IPS DF 4.7 (cell line): ENCODE measurements around the gene EPN3.

Experiments
- DNase-seq: peaks from one replicate; pipeline ENCODE4 v3.0.0-alpha.2; 2013; ENCODE audit warnings: low spot score; ENCODE audit errors: extremely low read depth

EPN3 gene

DNA sequence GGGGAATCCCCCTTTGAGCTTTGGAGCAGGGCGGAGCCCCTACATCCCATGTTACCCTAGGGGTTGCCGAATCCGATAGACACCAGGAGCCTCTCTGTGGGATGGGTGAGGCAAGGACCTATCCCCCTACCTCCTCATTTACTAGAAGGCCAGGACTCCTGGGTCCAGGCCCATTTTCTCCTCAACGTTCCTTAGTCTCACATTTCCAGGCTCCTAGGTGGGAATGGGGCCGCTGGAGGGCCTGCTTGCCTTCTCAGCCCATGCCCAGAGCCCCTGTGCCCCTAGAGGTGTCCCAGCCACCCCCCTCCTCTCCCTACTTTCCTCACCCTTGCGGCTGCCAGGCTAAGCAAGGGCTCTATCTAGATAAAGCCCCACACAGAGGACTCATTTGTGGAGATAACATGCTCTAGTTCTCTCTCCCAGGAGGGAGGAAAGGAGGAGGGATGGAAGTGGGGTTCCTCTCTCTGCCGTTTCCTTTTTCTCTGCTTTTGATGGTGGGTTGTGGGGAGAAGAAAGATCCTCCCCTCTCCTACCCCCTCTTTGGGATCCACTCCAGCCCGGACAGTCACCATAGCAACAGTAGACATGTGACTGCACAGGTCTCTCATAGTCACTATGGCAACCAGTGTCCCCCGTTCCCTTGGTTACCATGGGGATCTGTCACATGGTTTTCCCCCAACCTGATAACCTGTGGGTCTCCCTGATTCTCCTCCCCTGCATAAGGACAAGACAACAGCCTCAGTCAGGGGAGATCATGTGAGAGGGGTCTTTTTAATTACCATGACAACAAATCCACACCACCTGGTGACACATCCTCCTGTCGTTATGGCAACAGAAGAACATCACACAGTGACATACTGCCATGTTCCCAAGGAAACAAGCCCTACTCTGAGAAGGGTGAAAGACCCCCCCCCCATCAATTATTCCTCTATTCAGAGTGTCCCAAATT is 33.1 kb downstream of the EPN3 start:
- no peak for DNase-seq

- no peak for DNase-seq
Observed at GRCh38 chr17:50566886-50567285, 34.4 kb downstream of the EPN3 start.

- DNase-seq, result no peak
Observed at GRCh38 chr17:50568659-50569058, 36.1 kb downstream of the EPN3 start.

- no peak for DNase-seq
Observed at GRCh38 chr17:50569592-50569991, 37.1 kb downstream of the EPN3 start.

DNA sequence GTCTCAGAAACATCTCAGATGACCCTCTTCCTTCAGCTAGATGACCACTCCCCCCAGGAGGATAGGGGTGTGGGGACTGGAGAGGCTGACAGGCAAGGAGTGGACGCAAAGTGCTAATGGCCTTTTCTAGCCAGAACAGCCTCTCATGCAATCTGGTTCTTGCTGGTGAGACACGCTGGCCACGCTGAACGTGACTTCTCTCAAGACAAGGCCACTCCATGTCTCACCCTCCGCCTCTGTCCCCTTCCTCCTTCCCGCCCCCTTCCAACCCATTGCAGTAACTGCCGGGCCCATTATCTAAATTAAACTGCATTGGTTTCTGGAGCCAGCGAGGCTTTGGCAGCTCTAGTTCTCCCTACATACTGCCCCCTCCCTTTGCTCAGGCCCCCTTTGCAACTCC is 37.5 kb downstream of the EPN3 start:
- DNase-seq, result no peak

- no peak for DNase-seq
Observed at GRCh38 chr17:50570528-50570927, 38.0 kb downstream of the EPN3 start.

DNA sequence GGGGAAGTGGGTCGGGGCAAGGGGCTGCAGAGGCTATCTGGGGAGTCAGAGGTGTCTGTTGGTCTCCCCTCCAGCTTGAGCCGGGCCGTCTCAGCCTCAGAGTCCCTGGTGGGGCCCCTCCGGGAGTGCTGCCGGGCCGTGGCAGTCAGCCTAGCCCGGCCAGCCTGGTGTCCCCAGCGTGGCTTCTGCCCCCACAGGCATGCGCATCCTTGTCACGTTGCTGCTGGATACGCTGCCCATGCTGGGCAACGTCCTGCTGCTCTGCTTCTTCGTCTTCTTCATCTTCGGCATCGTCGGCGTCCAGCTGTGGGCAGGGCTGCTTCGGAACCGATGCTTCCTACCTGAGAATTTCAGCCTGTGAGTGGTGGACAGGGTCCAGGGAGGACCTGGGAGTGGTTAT is 39.1 kb downstream of the EPN3 start:
- no peak for DNase-seq

DNA sequence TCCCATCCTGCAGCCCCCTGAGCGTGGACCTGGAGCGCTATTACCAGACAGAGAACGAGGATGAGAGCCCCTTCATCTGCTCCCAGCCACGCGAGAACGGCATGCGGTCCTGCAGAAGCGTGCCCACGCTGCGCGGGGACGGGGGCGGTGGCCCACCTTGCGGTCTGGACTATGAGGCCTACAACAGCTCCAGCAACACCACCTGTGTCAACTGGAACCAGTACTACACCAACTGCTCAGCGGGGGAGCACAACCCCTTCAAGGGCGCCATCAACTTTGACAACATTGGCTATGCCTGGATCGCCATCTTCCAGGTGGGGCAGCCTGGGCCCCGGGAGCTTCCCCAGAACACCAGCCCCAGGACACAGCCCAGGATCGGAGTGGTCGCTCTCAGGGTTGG is 40.0 kb downstream of the EPN3 start:
- DNase-seq, result no peak

- DNase-seq, result no peak
Observed at GRCh38 chr17:50573866-50574611, 41.5 kb downstream of the EPN3 start.

DNA sequence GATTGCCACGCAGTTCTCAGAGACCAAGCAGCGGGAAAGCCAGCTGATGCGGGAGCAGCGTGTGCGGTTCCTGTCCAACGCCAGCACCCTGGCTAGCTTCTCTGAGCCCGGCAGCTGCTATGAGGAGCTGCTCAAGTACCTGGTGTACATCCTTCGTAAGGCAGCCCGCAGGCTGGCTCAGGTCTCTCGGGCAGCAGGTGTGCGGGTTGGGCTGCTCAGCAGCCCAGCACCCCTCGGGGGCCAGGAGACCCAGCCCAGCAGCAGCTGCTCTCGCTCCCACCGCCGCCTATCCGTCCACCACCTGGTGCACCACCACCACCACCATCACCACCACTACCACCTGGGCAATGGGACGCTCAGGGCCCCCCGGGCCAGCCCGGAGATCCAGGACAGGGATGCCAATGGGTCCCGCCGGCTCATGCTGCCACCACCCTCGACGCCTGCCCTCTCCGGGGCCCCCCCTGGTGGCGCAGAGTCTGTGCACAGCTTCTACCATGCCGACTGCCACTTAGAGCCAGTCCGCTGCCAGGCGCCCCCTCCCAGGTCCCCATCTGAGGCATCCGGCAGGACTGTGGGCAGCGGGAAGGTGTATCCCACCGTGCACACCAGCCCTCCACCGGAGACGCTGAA is 43.2 kb downstream of the EPN3 start:
- no peak for DNase-seq

- no peak for DNase-seq
Observed at GRCh38 chr17:50576864-50577263, 44.3 kb downstream of the EPN3 start.

GRCh38 chr17:50577451-50577954 is 45.0 kb downstream of the EPN3 start:
- no peak for DNase-seq

DNA sequence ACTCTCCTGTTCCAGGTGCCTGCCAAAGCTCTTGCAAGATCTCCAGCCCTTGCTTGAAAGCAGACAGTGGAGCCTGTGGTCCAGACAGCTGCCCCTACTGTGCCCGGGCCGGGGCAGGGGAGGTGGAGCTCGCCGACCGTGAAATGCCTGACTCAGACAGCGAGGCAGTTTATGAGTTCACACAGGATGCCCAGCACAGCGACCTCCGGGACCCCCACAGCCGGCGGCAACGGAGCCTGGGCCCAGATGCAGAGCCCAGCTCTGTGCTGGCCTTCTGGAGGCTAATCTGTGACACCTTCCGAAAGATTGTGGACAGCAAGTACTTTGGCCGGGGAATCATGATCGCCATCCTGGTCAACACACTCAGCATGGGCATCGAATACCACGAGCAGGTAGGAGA is 45.6 kb downstream of the EPN3 start:
- DNase-seq, result no peak

DNA sequence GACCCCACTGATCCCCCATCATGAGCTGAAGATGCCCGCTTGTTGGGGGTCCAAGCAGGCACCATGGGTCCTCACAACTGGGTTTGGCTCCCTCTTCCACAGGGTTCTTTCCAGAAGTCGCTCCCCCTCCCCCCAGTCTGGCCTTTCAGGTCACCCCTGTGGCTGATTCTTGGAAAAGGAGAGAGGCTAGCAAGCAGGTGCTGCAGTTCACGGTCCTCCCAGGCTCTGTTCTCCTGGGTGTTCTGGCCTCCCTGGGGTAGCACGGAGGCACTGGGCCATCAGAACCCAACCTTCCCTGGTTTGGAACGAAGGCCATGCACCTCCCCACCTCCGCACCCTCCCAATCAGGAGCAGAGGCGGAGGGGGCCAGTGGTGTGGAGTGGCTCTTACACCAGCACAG is 46.9 kb downstream of the EPN3 start:
- DNase-seq, result no peak

GRCh38 chr17:50580646-50581045 is 48.1 kb downstream of the EPN3 start:
- no peak for DNase-seq

DNA sequence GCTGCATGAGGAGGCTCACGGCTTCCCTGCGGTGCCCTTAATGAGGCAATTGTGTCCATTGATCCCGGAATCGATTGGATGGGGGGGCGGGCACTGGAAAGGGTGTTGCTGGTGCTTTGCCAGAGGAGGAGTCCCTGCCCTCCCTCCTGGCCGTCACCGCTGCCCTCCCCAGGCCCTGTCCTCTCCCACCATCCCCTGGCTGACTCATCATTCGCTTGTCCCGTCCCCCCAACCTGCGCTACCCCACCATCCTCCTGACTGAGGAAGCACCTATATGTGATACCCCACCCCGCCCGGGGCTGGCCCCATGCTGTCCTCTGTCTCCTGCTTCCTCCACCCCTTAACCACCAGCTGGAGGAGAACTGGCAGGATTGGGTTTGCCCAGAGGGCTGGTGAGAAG is 48.8 kb downstream of the EPN3 start:
- DNase-seq, result no peak

DNA sequence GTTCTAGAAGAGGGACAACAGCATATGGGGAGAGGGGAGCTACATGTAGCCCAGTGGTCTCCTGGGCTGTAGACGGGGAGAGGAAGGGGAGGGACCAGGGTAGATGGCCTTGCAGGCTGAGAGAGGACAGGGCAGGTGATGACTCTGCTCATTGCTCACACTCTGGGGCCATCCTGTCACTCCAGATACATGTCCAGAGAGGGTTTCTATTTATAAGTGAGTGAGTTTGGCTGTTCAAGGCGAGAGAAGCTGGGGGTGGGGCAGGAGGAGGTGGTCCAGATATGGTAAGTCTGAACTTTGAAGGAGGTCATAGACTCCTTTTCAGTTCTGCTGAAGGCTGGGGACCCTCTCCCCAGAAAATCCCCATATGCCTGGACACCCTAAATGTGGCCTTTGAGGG is 50.2 kb downstream of the EPN3 start:
- no peak for DNase-seq

DNA sequence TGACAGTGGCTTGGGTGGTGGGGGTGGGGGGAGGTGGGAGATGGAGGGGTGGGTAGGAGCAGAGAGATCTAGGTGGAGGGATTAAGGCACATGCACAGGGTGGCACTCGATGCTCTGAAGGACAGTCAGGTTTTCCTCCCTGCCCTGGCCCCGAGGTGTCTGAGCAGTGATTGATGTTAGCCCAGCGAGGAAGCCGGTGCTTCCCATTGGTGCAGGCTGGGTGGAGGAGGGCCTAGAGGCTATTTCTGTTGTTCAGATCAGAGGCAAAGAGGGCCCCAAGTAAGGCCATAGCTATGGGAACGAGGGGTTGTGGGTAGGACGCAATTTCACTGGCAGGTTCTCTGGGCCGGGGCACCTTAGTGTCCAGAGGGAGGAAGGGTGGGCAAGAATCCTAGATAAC is 51.1 kb downstream of the EPN3 start:
- no peak for DNase-seq

DNA sequence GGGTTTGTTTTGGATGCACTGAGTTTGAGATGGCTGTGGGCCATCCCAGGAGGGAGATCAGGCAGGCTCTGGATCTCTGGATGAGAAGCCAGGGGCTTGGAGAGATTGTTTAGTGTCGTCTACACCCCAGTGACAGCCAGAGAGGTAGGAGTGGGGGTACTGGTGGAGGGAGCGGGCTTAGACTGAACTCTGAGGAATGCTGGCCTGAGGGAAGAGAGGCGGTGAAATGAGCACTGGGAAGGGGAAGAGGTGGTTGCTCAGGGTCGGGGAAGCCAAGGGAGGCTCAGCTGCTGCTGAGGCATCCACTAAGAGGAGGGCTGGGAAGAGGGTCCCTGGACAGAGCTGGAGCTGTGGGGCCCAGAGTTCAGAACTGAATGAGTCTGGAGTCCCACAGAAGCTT is 51.6 kb downstream of the EPN3 start:
- no peak for DNase-seq

- no peak for DNase-seq
Observed at GRCh38 chr17:50584749-50585148, 52.2 kb downstream of the EPN3 start.

GRCh38 chr17:50585346-50585745 is 52.8 kb downstream of the EPN3 start:
- DNase-seq, result no peak

GRCh38 chr17:50585891-50586290 is 53.4 kb downstream of the EPN3 start:
- DNase-seq, result no peak
